SK-N-SH treated with all-trans-retinoic acid at 6 μM for 48 hours (cell line): ENCODE results near the gene RUNDC3A.

Source experiments
- ATAC-seq: fragments of 200-7000 bp; cut with Tn5 transposase; 3 replicates; pipeline ENCODE4 v1.9.1; 2020; ENCODE audit warnings: mild to moderate bottlenecking, moderate library complexity
- BACH2 ChIP-seq: fragments of 250-450 bp; sonication (Bioruptor Pico); IDR thresholded peaks from 2 replicates; pipeline ENCODE4 v1.9.0; 2021; ENCODE audit warnings: mild to moderate bottlenecking, borderline replicate concordance
- CREB5 ChIP-seq: fragments of 250-450 bp; sonication (Bioruptor Pico); IDR thresholded peaks from 2 replicates; pipeline ENCODE4 v1.5.1; 2020; ENCODE audit warnings: low read depth, mild to moderate bottlenecking, moderate library complexity
- CSDC2 ChIP-seq: fragments of 250-450 bp; sonication (Bioruptor Pico); IDR thresholded peaks from 2 replicates; pipeline ENCODE4 v1.5.0; 2020; ENCODE audit warnings: mild to moderate bottlenecking, moderate library complexity
- GLIS3 ChIP-seq: fragments of 250-450 bp; sonication (Bioruptor Pico); IDR thresholded peaks from 2 replicates; pipeline ENCODE4 v1.5.0; 2020; ENCODE audit warnings: mild to moderate bottlenecking, moderate library complexity
- ISL1 ChIP-seq: fragments of 250-450 bp; sonication (Bioruptor Pico); IDR thresholded peaks from 2 replicates; pipeline ENCODE4 v2.1.2; 2022; ENCODE audit warnings: mild to moderate bottlenecking, moderate library complexity
- OSR1 ChIP-seq: fragments of 250-450 bp; sonication (Bioruptor Pico); IDR thresholded peaks from 2 replicates; pipeline ENCODE4 v1.8.0; 2022; ENCODE audit warnings: moderate library complexity, mild to moderate bottlenecking, inconsistent platforms
- POU6F1 ChIP-seq: fragments of 250-450 bp; sonication (Bioruptor Pico); IDR thresholded peaks from 2 replicates; pipeline ENCODE4 v1.8.0; 2021; ENCODE audit warnings: low read depth, mild to moderate bottlenecking, moderate library complexity, borderline replicate concordance
- PPARA ChIP-seq: fragments of 250-450 bp; sonication (Bioruptor Pico); IDR thresholded peaks from 2 replicates; pipeline ENCODE4 v1.5.0; 2020; ENCODE audit warnings: mild to moderate bottlenecking, borderline replicate concordance
- RARB ChIP-seq: fragments of 250-450 bp; sonication (Bioruptor Pico); IDR thresholded peaks from 2 replicates; pipeline ENCODE4 v1.8.0; 2021; ENCODE audit warnings: mild to moderate bottlenecking, moderate library complexity
- SNAI2 ChIP-seq: fragments of 250-450 bp; sonication (Bioruptor Pico); IDR thresholded peaks from 2 replicates; pipeline ENCODE4 v1.5.0; 2020; ENCODE audit warnings: mild to moderate bottlenecking, moderate library complexity
- TCF4 ChIP-seq: fragments of 250-450 bp; sonication (Bioruptor Pico); IDR thresholded peaks from 2 replicates; pipeline ENCODE4 v1.8.0; 2021; ENCODE audit warnings: mild to moderate bottlenecking, moderate library complexity, borderline replicate concordance
- TOX ChIP-seq: fragments of 250-450 bp; sonication (Bioruptor Pico); IDR thresholded peaks from 2 replicates; pipeline ENCODE4 v1.8.0; 2021; ENCODE audit warnings: mild to moderate bottlenecking, moderate library complexity, borderline replicate concordance
- ZC3H10 ChIP-seq: fragments of 250-450 bp; sonication (Bioruptor Pico); IDR thresholded peaks from 2 replicates; pipeline ENCODE4 v1.5.1; 2021; ENCODE audit warnings: mild to moderate bottlenecking, moderate library complexity
- ZFP3 ChIP-seq: fragments of 250-450 bp; sonication (Bioruptor Pico); IDR thresholded peaks from 2 replicates; pipeline ENCODE4 v1.5.0; 2020; ENCODE audit warnings: mild to moderate bottlenecking, moderate library complexity
- ZFP30 ChIP-seq: fragments of 450-650 bp; formaldehyde crosslinking; IDR thresholded peaks from 2 replicates; pipeline ENCODE4 v1.5.0; 2022; ENCODE audit warnings: mild to moderate bottlenecking, moderate library complexity
- ZNF565 ChIP-seq: fragments of 450-650 bp; formaldehyde crosslinking; conservative IDR thresholded peaks from 2 replicates; pipeline ENCODE4 v1.5.0; 2020; ENCODE audit warnings: low read depth, mild to moderate bottlenecking, moderate library complexity
- ZNF70 ChIP-seq: fragments of 450-650 bp; formaldehyde crosslinking; IDR thresholded peaks from 2 replicates; pipeline ENCODE4 v1.5.0; 2020; ENCODE audit warnings: mild to moderate bottlenecking, moderate library complexity
- ZNF8 ChIP-seq: fragments of 450-650 bp; formaldehyde crosslinking; IDR thresholded peaks from 2 replicates; pipeline ENCODE4 v1.5.0; 2020; ENCODE audit warnings: mild to moderate bottlenecking, moderate library complexity
- TF ChIP-seq, protein P1 (sequence below): fragments of 250-450 bp; sonication (Bioruptor Pico); IDR thresholded peaks from 2 replicates; pipeline ENCODE4 v1.5.0; 2020; ENCODE audit warnings: mild to moderate bottlenecking, moderate library complexity

RUNDC3A gene

DNA sequence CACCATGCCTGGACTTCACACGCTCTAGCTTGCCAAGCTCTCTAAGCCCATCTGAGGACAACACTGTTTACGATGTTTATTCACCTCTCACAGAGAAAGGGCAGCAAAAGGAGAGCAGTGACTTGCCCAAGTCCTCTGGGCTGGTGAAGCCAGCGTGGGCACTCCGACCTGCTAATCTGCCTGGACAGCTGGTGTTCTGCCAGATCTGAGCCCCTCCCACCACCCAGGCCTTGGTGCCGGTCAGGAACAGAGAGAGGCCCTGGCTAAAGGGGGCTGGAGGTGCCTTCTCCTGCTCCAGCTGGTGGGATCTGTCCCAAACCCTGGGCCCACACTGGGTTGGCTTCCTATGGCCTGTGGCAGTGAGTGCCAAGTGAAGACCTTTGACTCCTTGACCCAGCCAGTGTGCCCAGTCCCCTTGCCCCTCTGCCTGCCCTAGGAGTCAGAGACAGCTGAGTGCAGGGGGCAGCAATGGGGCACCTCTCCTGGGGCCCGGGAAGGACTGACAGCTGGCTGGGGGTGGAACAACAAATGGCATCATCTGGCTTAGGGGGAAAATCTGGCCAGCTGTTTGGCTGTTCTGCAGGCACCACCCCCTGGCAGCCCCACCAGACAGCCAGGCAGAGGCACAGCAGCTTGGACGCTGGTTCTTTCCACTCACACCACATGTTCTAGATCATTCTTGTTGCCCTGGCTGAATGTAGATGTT lies 38.7 kb upstream of the RUNDC3A start:
- ATAC-seq, result no peak; the same call in 2 of the 3 replicates
- TF ChIP-seq ZC3H10 (CRISPR knock-in tag), result no peak
- TF ChIP-seq, all 23 proteins: peak for 0

- ATAC-seq, result no peak
- TF ChIP-seq CSDC2 (CRISPR knock-in tag) (no peak), ZNF8 (CRISPR knock-in tag) (no peak), ZFP30 (no peak), GLIS3 (CRISPR knock-in tag) (no peak), RARB (CRISPR knock-in tag) (no peak), BACH2 (no peak), POU6F1 (no peak), ZFP3 (no peak), TCF4 (no peak), ZC3H10 (CRISPR knock-in tag) (no peak), ZNF565 (CRISPR knock-in tag) (no peak), ZNF70 (CRISPR knock-in tag) (no peak), OSR1 (CRISPR knock-in tag) (no peak), ISL1 (CRISPR knock-in tag) (no peak), CREB5 (CRISPR knock-in tag) (no peak), SNAI2 (CRISPR knock-in tag) (no peak), TOX (no peak), PPARA (CRISPR knock-in tag) (no peak)
- TF ChIP-seq, protein P1, sequence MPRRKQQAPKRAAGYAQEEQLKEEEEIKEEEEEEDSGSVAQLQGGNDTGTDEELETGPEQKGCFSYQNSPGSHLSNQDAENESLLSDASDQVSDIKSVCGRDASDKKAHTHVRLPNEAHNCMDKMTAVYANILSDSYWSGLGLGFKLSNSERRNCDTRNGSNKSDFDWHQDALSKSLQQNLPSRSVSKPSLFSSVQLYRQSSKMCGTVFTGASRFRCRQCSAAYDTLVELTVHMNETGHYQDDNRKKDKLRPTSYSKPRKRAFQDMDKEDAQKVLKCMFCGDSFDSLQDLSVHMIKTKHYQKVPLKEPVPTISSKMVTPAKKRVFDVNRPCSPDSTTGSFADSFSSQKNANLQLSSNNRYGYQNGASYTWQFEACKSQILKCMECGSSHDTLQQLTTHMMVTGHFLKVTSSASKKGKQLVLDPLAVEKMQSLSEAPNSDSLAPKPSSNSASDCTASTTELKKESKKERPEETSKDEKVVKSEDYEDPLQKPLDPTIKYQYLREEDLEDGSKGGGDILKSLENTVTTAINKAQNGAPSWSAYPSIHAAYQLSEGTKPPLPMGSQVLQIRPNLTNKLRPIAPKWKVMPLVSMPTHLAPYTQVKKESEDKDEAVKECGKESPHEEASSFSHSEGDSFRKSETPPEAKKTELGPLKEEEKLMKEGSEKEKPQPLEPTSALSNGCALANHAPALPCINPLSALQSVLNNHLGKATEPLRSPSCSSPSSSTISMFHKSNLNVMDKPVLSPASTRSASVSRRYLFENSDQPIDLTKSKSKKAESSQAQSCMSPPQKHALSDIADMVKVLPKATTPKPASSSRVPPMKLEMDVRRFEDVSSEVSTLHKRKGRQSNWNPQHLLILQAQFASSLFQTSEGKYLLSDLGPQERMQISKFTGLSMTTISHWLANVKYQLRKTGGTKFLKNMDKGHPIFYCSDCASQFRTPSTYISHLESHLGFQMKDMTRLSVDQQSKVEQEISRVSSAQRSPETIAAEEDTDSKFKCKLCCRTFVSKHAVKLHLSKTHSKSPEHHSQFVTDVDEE (CRISPR knock-in tag), result no peak
- TF ChIP-seq, all 23 proteins: peak for 0
Observed at GRCh38 chr17:44272321-44272951, 36.0 kb upstream of the RUNDC3A start.

GRCh38 chr17:44272954-44273353 lies 35.4 kb upstream of the RUNDC3A start:
- no peak for ATAC-seq
- no peak for TF ChIP-seq ZNF70 (CRISPR knock-in tag)
- TF ChIP-seq CREB5 (CRISPR knock-in tag), result no peak
- TF ChIP-seq BACH2, result no peak
- no peak for TF ChIP-seq ZC3H10 (CRISPR knock-in tag)
- TF ChIP-seq, protein P1 (CRISPR knock-in tag), result no peak
- TF ChIP-seq SNAI2 (CRISPR knock-in tag), result no peak
- TF ChIP-seq OSR1 (CRISPR knock-in tag), result no peak
- no peak for TF ChIP-seq PPARA (CRISPR knock-in tag)
- no peak for TF ChIP-seq TCF4
- TF ChIP-seq RARB (CRISPR knock-in tag), result no peak
